Rectal smooth muscle tissue (tissue), 1 donor: ENCODE measurements around the gene HS3ST5.

Source experiments
- H3K27ac ChIP-seq: one replicate; pipeline ENCODE4 v1.7.0; 2013; ENCODE audit warnings: low read depth, low read length, inconsistent platforms
- H3K27me3 ChIP-seq: one replicate; pipeline ENCODE4 v1.7.0; 2013; ENCODE audit warnings: low read length; ENCODE audit not compliant: control insufficient read depth, insufficient read depth
- H3K36me3 ChIP-seq: one replicate; pipeline ENCODE4 v1.7.0; 2013; ENCODE audit warnings: low read length; ENCODE audit not compliant: control insufficient read depth, insufficient read depth
- H3K4me1 ChIP-seq: one replicate; pipeline ENCODE4 v1.7.0; 2013; ENCODE audit warnings: low read length; ENCODE audit not compliant: control insufficient read depth, insufficient read depth
- H3K4me3 ChIP-seq: one replicate; pipeline ENCODE4 v1.7.0; 2013; ENCODE audit warnings: low read length
- H3K9ac ChIP-seq: one replicate; pipeline ENCODE4 v1.7.0; 2013; ENCODE audit warnings: low read length

HS3ST5 gene

DNA sequence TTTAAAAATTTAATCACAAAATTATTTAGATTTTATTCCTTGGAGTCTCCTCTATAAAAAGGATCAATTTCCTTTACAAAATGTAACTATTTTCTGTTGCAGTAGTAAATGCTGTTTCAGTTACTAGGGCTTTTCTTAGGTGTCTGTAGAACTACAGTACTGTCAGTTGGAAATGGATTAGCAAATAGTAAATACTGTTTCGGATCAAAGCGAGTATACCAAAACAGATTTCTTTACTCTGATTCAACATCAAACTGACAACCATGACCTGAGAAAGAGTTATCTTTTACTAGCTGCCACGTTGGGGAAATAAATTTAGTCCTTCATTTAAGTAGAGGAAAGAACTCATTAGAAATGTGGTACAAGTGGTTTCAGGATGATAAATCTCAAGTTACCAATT lies 172.5 kb downstream of the HS3ST5 start:
- H3K36me3 ChIP-seq: no peaks in the 10 kb centered on the region
- no peak overlapping the region for H3K9ac ChIP-seq
- H3K27me3 ChIP-seq: no peaks in the 10 kb centered on the region
- no peak overlapping the region for H3K27ac ChIP-seq
- no peaks in the 10 kb centered on the region for H3K4me1 ChIP-seq
- no peak overlapping the region for H3K4me3 ChIP-seq

DNA sequence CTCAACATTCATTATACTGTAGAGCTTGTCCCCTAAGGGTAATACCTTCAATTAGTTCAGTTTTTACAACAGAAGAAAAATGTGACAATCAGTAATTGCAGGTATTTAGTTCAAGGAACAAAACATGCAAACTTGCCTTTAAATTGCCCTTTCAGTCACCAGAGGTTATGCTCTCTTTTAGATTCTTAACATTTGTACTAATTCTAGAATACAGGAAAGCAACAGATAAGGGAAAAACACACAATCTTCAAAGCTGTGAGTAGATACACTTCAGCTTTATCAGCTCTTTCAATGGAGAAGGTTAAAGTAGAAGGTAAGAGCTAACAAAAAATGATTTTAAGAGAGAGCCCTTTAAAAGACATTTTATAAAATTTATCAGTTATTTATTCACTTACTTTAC lies 173.1 kb downstream of the HS3ST5 start:
- Histone ChIP-seq H3K27ac (no peak overlapping the region), H3K9ac (no peak overlapping the region), H3K27me3 (no peaks in the 10 kb centered on the region), H3K36me3 (no peaks in the 10 kb centered on the region), H3K4me3 (no peak overlapping the region), H3K4me1 (no peaks in the 10 kb centered on the region)

DNA sequence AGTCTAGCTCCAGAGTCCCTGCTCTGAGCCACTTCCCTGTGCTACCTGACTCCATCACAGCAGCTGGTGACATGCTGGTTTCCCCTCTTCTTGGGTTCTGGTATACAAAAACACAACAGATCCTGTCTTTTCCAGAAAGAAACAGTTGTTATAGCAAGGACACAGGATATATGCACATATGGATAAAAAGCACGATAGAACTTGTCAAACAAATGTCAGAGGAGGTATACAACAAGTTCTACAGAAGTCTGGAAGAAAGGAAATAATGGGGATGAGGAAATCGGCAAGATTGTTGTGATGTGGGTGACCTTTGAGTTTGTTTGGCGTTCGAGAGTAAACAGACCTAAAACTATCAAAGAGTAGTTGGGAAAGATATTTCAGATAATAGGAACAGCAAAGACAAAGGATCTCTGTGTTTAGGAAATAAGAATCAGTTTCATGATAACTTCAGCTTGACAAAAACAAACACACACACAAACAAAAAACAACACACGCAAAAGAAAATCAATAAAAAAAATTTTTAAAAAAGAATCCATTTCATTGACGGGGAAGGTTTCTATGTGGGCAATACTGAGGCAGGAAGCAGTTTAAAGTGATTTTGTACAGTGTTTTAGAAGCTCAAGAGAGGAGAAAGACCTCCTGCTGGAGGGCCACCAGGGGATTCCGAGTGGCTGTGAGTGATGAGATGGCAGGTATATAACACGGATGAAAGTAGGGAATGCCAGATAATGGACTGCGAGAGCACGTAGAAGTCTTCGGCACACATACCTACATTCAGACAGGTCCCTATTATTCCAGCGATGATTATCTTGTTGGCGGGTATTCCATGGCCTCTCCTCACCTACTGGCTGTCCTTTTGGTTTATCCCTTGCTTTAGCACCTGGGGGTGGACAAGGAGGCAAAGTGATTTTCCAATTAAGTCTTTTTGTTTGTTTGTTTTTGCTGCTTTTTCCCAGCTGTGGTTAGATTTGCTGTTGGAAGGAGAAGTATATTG lies 174.9 kb downstream of the HS3ST5 start:
- Histone ChIP-seq H3K27me3 (no peaks in the 10 kb centered on the region), H3K9ac (no peak overlapping the region), H3K4me1 (no peaks in the 10 kb centered on the region), H3K4me3 (no peak overlapping the region), H3K36me3 (no peaks in the 10 kb centered on the region), H3K27ac (no peak overlapping the region)

- Histone ChIP-seq H3K27me3 (no peaks in the 10 kb centered on the region), H3K27ac (no peak overlapping the region), H3K4me3 (no peak overlapping the region), H3K9ac (no peak overlapping the region), H3K4me1 (no peaks in the 10 kb centered on the region), H3K36me3 (no peaks in the 10 kb centered on the region)
Measured at GRCh38 chr6:114164207-114164606, 178.6 kb downstream of the HS3ST5 start.

GRCh38 chr6:114162691-114163347 lies 180.0 kb downstream of the HS3ST5 start:
- Histone ChIP-seq H3K4me1 (no peaks in the 10 kb centered on the region), H3K9ac (no peak overlapping the region), H3K36me3 (no peaks in the 10 kb centered on the region), H3K27me3 (no peaks in the 10 kb centered on the region), H3K4me3 (no peak overlapping the region), H3K27ac (no peak overlapping the region)

GRCh38 chr6:114160881-114161280 lies 181.9 kb downstream of the HS3ST5 start:
- H3K9ac ChIP-seq: no peak overlapping the region
- no peaks in the 10 kb centered on the region for H3K4me1 ChIP-seq
- H3K27ac ChIP-seq: no peak overlapping the region
- no peaks in the 10 kb centered on the region for H3K27me3 ChIP-seq
- no peaks in the 10 kb centered on the region for H3K36me3 ChIP-seq
- no peak overlapping the region for H3K4me3 ChIP-seq

- no peaks in the 10 kb centered on the region for H3K27me3 ChIP-seq
- no peak overlapping the region for H3K27ac ChIP-seq
Measured at GRCh38 chr6:114159727-114160126, 183.1 kb downstream of the HS3ST5 start.

DNA sequence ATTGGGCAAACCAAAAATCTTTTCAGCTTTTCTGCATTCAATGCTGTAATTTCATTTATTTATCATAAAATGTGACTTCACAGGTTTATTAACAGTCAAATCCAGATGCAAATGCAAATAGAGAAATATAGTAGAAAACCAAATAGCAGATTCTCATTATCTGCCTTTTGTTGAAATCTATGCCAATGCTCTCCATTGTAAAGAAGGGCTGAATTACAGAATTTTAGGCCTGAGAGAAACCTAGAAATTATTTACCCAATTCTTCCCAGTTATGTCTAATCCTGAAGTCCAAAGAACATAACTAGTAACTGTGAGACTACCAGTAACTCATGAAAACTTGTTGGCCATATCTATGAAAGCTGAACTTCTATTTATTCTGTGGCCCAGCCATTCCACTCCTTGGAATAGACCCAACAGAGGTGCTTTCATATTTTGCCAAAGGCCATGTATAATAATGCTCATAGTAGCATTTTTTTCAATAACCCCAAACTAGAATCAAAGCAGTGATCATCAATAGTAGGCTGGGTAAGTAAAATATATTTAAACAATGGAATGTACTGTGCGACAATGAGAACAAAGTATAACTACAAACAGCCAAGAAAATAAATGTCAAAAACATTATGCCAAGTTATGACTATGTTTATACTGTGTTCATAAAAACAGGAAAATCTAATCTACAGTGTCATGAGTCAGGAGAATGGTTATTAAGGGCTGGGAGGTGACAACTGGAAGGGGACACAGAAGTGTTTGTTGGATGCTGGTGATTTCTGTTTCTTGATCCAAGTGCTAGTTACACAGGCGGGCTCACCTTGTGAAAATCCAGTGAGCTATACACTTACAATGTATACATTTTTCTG lies 183.8 kb downstream of the HS3ST5 start:
- Histone ChIP-seq H3K4me3 (no peak overlapping the region), H3K4me1 (no peaks in the 10 kb centered on the region), H3K36me3 (no peaks in the 10 kb centered on the region), H3K27me3 (no peaks in the 10 kb centered on the region), H3K9ac (no peak overlapping the region), H3K27ac (no peak overlapping the region)

More at GRCh38 chr6:114159727-114160126, 183.1 kb downstream of the HS3ST5 start:
- no peak overlapping the region for H3K9ac ChIP-seq
- H3K4me3 ChIP-seq: no peak overlapping the region
- no peaks in the 10 kb centered on the region for H3K36me3 ChIP-seq
- H3K4me1 ChIP-seq: no peaks in the 10 kb centered on the region

GRCh38 chr6:114158411-114158810 lies 184.4 kb downstream of the HS3ST5 start:
- Histone ChIP-seq H3K27ac (no peak overlapping the region), H3K36me3 (no peaks in the 10 kb centered on the region), H3K4me1 (no peaks in the 10 kb centered on the region), H3K27me3 (no peaks in the 10 kb centered on the region), H3K4me3 (no peak overlapping the region), H3K9ac (no peak overlapping the region)

GRCh38 chr6:114157848-114158247 lies 185.0 kb downstream of the HS3ST5 start:
- Histone ChIP-seq H3K9ac (no peak overlapping the region), H3K27ac (no peak overlapping the region), H3K36me3 (no peaks in the 10 kb centered on the region), H3K27me3 (no peaks in the 10 kb centered on the region), H3K4me3 (no peak overlapping the region), H3K4me1 (no peaks in the 10 kb centered on the region)

GRCh38 chr6:114155763-114156162 lies 187.1 kb downstream of the HS3ST5 start:
- H3K9ac ChIP-seq: no peak overlapping the region
- H3K27ac ChIP-seq: no peak overlapping the region
- no peaks in the 10 kb centered on the region for H3K4me1 ChIP-seq
- H3K4me3 ChIP-seq: no peak overlapping the region
- no peaks in the 10 kb centered on the region for H3K27me3 ChIP-seq
- H3K36me3 ChIP-seq: no peaks in the 10 kb centered on the region

DNA sequence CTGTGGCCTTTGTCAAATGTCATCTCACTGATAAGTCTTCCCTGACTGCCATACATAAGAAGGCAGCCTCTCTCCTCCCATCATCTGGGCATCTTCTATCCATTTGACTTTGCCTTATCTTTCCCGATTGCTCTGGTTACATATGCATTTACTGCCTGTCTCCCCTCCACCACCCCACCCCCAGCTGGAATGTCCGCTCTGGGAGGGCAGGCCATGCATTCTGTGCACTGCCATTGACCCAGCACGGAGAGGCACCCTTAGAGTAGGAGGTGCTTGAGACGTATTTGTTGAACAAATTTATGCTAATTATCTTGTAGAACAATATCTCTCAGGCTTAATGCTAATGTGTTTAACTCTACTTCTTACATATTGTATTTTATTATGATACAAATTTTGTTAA lies 188.0 kb downstream of the HS3ST5 start:
- no peaks in the 10 kb centered on the region for H3K27me3 ChIP-seq

More for the DNA sequence above, 188.0 kb downstream of the HS3ST5 start:
- H3K9ac ChIP-seq: no peak overlapping the region
- H3K36me3 ChIP-seq: no peaks in the 10 kb centered on the region
- no peak overlapping the region for H3K27ac ChIP-seq
- H3K4me3 ChIP-seq: no peak overlapping the region
- no peaks in the 10 kb centered on the region for H3K4me1 ChIP-seq
